K562 (cell line): ENCODE data around the gene IL18RAP. TPM values are rescaled to one million over a fixed set of nuclear protein-coding genes. Genes with fewer than 3 reads are reported as not detected.

Experiments
- CHD2 ChIP-seq: IDR thresholded peaks from 2 replicates; pipeline ENCODE4 v1.6.1; 2011; ENCODE audit warnings: low read depth, low read length
- CREM ChIP-seq: IDR thresholded peaks from 2 replicates; pipeline ENCODE4 v1.6.1; 2014; ENCODE audit warnings: antibody characterized with exemption, low read depth
- DPF2 ChIP-seq: fragments of 450-650 bp; IDR thresholded peaks from 2 replicates; pipeline ENCODE4 v1.6.1; 2016
- EHMT2 ChIP-seq: fragments of 450-650 bp; IDR thresholded peaks from 2 replicates; pipeline ENCODE4 v1.6.1; 2018; ENCODE audit warnings: antibody characterized with exemption
- ERF ChIP-seq: fragments of 450-650 bp; formaldehyde crosslinking; IDR thresholded peaks from 2 replicates; pipeline ENCODE4 v1.4.0; 2020; ENCODE audit warnings: mild to moderate bottlenecking, mixed read lengths
- ETV6 ChIP-seq, 3 experiments: fragments of 150-350 bp in 1 of 3; sonication (generic) in 1 of 3; formaldehyde crosslinking in 1 of 3; IDR thresholded peaks; 2 replicates each; pipeline versions ENCODE4 v1.6.1 to v1.8.0; 2014 to 2022; ENCODE audit warnings: borderline replicate concordance in 2 of 3, low read depth in 2 of 3, antibody characterized with exemption in 1 of 3, low read length in 1 of 3, mild to moderate bottlenecking in 1 of 3, missing genetic modification reagents in 1 of 3
- GABPB2 ChIP-seq: fragments of 250-450 bp; sonication (Bioruptor Pico); conservative IDR thresholded peaks from 2 replicates; pipeline ENCODE4 v1.5.1; 2021; ENCODE audit warnings: mild to moderate bottlenecking
- GTF2E2 ChIP-seq: fragments of 200-800 bp; sonication (Bioruptor generic); IDR thresholded peaks from 2 replicates; pipeline ENCODE4 v1.6.1; 2016; ENCODE audit warnings: missing genetic modification characterization, missing compliant biosample characterization
- JUND ChIP-seq, 2 experiments: IDR thresholded peaks; 2 replicates in 1 of 2; 3 replicates in 1 of 2; pipeline ENCODE4 v1.6.1; 2011; ENCODE audit warnings: borderline replicate concordance in 2 of 2, low read depth in 2 of 2, low read length in 2 of 2, improper control_type of control experiment in 1 of 2, missing biosample characterization in 1 of 2, missing genetic modification characterization in 1 of 2, missing genetic modification reagents in 1 of 2
- KDM1A ChIP-seq, 2 experiments: fragments of 450-650 bp; IDR thresholded peaks; 2 replicates each; pipeline ENCODE4 v1.6.1; 2016; ENCODE audit warnings: mild to moderate bottlenecking in 2 of 2
- KLF16 ChIP-seq: IDR thresholded peaks from 2 replicates; pipeline ENCODE4 v1.6.1; 2016; ENCODE audit warnings: antibody characterized with exemption
- MYNN ChIP-seq, 2 experiments: sonication (generic); formaldehyde crosslinking in 1 of 2; IDR thresholded peaks; 2 replicates each; pipeline versions ENCODE4 v1.5.0 to v1.6.1; 2016 to 2020; ENCODE audit warnings: antibody characterized with exemption in 1 of 2, missing genetic modification reagents in 1 of 2
- RBM17 ChIP-seq: fragments of 200-400 bp; formaldehyde crosslinking; IDR thresholded peaks from 2 replicates; pipeline ENCODE4 v1.6.1; 2017; ENCODE audit warnings: low read depth, mild to moderate bottlenecking, low read length, borderline replicate concordance
- RCOR1 ChIP-seq, 2 experiments: IDR thresholded peaks; 2 replicates each; pipeline ENCODE4 v1.6.1; 2012; ENCODE audit warnings: low read depth in 2 of 2, low read length in 2 of 2, borderline replicate concordance in 1 of 2, improper control_type of control experiment in 1 of 2
- RFX5 ChIP-seq: IDR thresholded peaks from 2 replicates; pipeline ENCODE4 v1.6.1; 2011; ENCODE audit warnings: low read depth, mild to moderate bottlenecking, improper control_type of control experiment, low read length
- SMAD3 ChIP-seq: fragments of 450-650 bp; formaldehyde crosslinking; conservative IDR thresholded peaks from 2 replicates; pipeline ENCODE4 v1.4.0; 2020; ENCODE audit warnings: mild to moderate bottlenecking
- SMARCA4 ChIP-seq: fragments of 450-650 bp; IDR thresholded peaks from 2 replicates; pipeline ENCODE4 v1.6.1; 2016
- STAT5A ChIP-seq: IDR thresholded peaks from 2 replicates; pipeline ENCODE4 v1.6.1; 2012; ENCODE audit warnings: low read length, inconsistent platforms, borderline replicate concordance
- TCF3 ChIP-seq: sonication (generic); formaldehyde crosslinking; IDR thresholded peaks from 2 replicates; pipeline ENCODE4 v1.4.0; 2020; ENCODE audit warnings: mild to moderate bottlenecking, missing genetic modification reagents
- XRCC5 ChIP-seq: fragments of 200-400 bp; formaldehyde crosslinking; IDR thresholded peaks from 2 replicates; pipeline ENCODE4 v1.6.1; 2017; ENCODE audit warnings: low read depth, mild to moderate bottlenecking, low read length
- polyA plus RNA-seq, 8 experiments: library from polyadenylated mRNA; depleted of rRNA in 4 of 8; stranded (reverse) in 5 of 8; unstranded in 3 of 8; fragments of >200 nt; fragmentation: Nextera tagmentation in 2 of 8; fragmentation: Illumina TruSeq in 1 of 8; extraction: Ambion mirVana in 2 of 8; extraction: Trizol in 1 of 8; gene quantifications; 2 replicates each; pipeline versions ENCODE4 v1.2.1 to v1.2.3, GENCODE V29; 2011 to 2014; ENCODE audit warnings: inconsistent platforms in 1 of 8, missing spikeins in 1 of 8
- total RNA-seq, 7 experiments: library from RNA; depleted of rRNA in 6 of 7; stranded (reverse); fragments of >200 nt in 6 of 7; fragmentation: Illumina TruSeq in 2 of 7; extraction: Trizol in 2 of 7; gene quantifications; 2 replicates each; pipeline versions ENCODE4 v1.2.1 to v1.2.3, GENCODE V29; 2011 to 2021; ENCODE audit warnings: low replicate concordance in 1 of 7
- TF ChIP-seq, protein P1 (sequence below): fragments of 250-450 bp; sonication (Bioruptor Pico); IDR thresholded peaks from 2 replicates; pipeline ENCODE4 v1.4.0; 2020
- TF ChIP-seq, protein P2 (sequence below), 2 experiments: fragments of 150-350 bp in 1 of 2; IDR thresholded peaks; 2 replicates each; pipeline ENCODE4 v1.6.1; 2012 to 2016; ENCODE audit warnings: low read depth in 2 of 2, low read length in 2 of 2, mild to moderate bottlenecking in 1 of 2, moderate library complexity in 1 of 2
- TF ChIP-seq, protein P3 (sequence below), 2 experiments: fragments of 450-650 bp; IDR thresholded peaks; 2 replicates each; pipeline ENCODE4 v1.6.1; 2016

Gene IL18RAP
- total and polyA plus RNA-seq, 9 of the 15 experiments (the other 6 are each of a cell fraction or from before 2014, with no cell fraction given), result 1.1 to 20.5 (median 5.8) TPM

DNA sequence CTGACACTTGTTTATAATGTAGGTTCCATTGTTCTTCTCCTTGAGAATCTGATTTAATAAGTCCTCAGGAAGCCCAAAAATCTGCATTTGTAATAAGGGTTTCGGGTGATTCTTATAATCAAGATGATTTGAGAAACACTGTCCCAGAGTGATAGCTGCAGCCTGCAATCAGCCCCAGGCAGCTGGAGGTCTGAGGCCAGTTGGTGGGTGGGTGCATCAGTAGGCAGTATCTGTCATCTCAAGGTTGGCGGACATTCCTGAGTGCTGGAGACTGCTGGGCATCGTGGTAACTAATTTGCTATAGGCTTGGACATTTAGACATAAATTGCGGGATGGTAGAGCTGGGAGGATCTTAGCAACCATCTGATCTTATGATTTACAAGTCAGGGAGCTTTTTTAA lies 2.7 kb upstream of the IL18RAP start (continued):
- TF ChIP-seq, protein P1, sequence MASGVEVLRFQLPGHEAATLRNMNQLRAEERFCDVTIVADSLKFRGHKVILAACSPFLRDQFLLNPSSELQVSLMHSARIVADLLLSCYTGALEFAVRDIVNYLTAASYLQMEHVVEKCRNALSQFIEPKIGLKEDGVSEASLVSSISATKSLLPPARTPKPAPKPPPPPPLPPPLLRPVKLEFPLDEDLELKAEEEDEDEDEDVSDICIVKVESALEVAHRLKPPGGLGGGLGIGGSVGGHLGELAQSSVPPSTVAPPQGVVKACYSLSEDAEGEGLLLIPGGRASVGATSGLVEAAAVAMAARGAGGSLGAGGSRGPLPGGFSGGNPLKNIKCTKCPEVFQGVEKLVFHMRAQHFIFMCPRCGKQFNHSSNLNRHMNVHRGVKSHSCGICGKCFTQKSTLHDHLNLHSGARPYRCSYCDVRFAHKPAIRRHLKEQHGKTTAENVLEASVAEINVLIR (CRISPR knock-in tag), result peak; percentile 6; the same call in 1 of the 2 replicates
- TF ChIP-seq JUND (IDR thresholded peaks at IDR 0.05; ENCODE audit: borderline replicate concordance, low read depth, low read length) (peak; percentile 30; the same call in 1 of the 2 replicates), JUND (tag; IDR thresholded peaks at IDR 0.05; ENCODE audit: borderline replicate concordance, low read depth, low read length) (no peak), DPF2 (peak; percentile 36; the same call in 1 of the 2 replicates), RCOR1 (IDR thresholded peaks at IDR 0.05; ENCODE audit: borderline replicate concordance in 1 of 2, low read depth in 2 of 2, low read length in 2 of 2) (peak; percentile 54 to 61; a peak in 2 of 4 replicates), RFX5 (no peak), CREM (0 out of 2 replicates have a peak, but pooled peaks have one; percentile 39), GABPB2 (no peak), TCF3 (CRISPR knock-in tag) (peak; percentile 84), MYNN (IDR thresholded peaks at IDR 0.05) (no peak), MYNN (CRISPR knock-in tag; IDR thresholded peaks at IDR 0.05) (no peak), KDM1A (IDR thresholded peaks at IDR 0.05) (peak; percentile 7 to 20; a peak in 1 of 4 replicates), XRCC5 (no peak), STAT5A (peak; percentile 65), RBM17 (no peak), ERF (CRISPR knock-in tag) (0 out of 2 replicates have a peak, but pooled peaks have one; percentile 47), SMAD3 (CRISPR knock-in tag) (no peak), CHD2 (no peak), GTF2E2 (tag) (0 out of 2 replicates have a peak, but pooled peaks have one; percentile 44), EHMT2 (no peak), ETV6 (IDR thresholded peaks at IDR 0.05; ENCODE audit: borderline replicate concordance in 1 of 2, low read depth in 2 of 2, low read length in 1 of 2) (peak in 1 of 2 experiments; percentile 71; a peak in 2 of 4 replicates), ETV6 (CRISPR knock-in tag; IDR thresholded peaks at IDR 0.05; ENCODE audit: borderline replicate concordance) (no peak), SMARCA4 (0 out of 2 replicates have a peak, but pooled peaks have one; percentile 23), KLF16 (peak; percentile 91)
- TF ChIP-seq, protein P2, sequence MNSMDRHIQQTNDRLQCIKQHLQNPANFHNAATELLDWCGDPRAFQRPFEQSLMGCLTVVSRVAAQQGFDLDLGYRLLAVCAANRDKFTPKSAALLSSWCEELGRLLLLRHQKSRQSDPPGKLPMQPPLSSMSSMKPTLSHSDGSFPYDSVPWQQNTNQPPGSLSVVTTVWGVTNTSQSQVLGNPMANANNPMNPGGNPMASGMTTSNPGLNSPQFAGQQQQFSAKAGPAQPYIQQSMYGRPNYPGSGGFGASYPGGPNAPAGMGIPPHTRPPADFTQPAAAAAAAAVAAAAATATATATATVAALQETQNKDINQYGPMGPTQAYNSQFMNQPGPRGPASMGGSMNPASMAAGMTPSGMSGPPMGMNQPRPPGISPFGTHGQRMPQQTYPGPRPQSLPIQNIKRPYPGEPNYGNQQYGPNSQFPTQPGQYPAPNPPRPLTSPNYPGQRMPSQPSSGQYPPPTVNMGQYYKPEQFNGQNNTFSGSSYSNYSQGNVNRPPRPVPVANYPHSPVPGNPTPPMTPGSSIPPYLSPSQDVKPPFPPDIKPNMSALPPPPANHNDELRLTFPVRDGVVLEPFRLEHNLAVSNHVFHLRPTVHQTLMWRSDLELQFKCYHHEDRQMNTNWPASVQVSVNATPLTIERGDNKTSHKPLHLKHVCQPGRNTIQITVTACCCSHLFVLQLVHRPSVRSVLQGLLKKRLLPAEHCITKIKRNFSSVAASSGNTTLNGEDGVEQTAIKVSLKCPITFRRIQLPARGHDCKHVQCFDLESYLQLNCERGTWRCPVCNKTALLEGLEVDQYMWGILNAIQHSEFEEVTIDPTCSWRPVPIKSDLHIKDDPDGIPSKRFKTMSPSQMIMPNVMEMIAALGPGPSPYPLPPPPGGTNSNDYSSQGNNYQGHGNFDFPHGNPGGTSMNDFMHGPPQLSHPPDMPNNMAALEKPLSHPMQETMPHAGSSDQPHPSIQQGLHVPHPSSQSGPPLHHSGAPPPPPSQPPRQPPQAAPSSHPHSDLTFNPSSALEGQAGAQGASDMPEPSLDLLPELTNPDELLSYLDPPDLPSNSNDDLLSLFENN (IDR thresholded peaks at IDR 0.05; ENCODE audit: low read depth in 2 of 2, low read length in 2 of 2), result peak in 1 of 2 experiments; percentile 65; a peak in 1 of 4 replicates
- TF ChIP-seq, protein P3, sequence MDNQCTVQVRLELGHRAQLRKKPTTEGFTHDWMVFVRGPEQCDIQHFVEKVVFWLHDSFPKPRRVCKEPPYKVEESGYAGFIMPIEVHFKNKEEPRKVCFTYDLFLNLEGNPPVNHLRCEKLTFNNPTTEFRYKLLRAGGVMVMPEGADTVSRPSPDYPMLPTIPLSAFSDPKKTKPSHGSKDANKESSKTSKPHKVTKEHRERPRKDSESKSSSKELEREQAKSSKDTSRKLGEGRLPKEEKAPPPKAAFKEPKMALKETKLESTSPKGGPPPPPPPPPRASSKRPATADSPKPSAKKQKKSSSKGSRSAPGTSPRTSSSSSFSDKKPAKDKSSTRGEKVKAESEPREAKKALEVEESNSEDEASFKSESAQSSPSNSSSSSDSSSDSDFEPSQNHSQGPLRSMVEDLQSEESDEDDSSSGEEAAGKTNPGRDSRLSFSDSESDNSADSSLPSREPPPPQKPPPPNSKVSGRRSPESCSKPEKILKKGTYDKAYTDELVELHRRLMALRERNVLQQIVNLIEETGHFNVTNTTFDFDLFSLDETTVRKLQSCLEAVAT (IDR thresholded peaks at IDR 0.05), result no peak
